SK-N-SH (cell line): Measurements from ENCODE around the gene ENTPD1. TPM values are rescaled to one million over a fixed set of nuclear protein-coding genes. Genes with fewer than 3 reads are reported as not detected.

ENCODE experiments used
- CTCF ChIA-PET: fragments of 300-600, 350-600 bp; formaldehyde crosslinking; extraction: SDS; loops from one replicate; lab custom pipeline; 2021; lab: Yijun Ruan, JAX
- POLR2A ChIA-PET: fragments of 350-600 bp; sonication (Branson Sonifier 250); formaldehyde crosslinking; extraction: SDS; loops from one replicate; lab custom pipeline; 2020; ENCODE audit warnings: antibody characterized with exemption, inconsistent platforms; lab: Yijun Ruan, JAX
- DNase-seq: peaks from one replicate; pipeline ENCODE4 v3.0.0; 2012
- H2AFZ ChIP-seq: fragments of 200-600 bp; sonication (generic); 2 replicates; pipeline ENCODE4 v1.8.1; 2016; ENCODE audit warnings: antibody characterized with exemption, mild to moderate bottlenecking, low read depth
- H3F3A ChIP-seq: fragments of 200-600 bp; sonication (generic); replicated peaks from 2 replicates; pipeline ENCODE3; 2016; ENCODE audit warnings: antibody characterized with exemption, mild to moderate bottlenecking; ENCODE audit not compliant: insufficient read depth
- H3K27ac ChIP-seq, 2 experiments: fragments of 200-500 bp in 1 of 2; fragments of 200-600 bp in 1 of 2; sonication (Bioruptor generic) in 1 of 2; sonication (generic), shearing (Covaris generic) in 1 of 2; 2 replicates each; pipeline versions ENCODE4 v1.5.1 to v1.6.1; 2014 to 2016; ENCODE audit warnings: low read depth in 2 of 2, inconsistent platforms in 1 of 2, low read length in 1 of 2, mild to moderate bottlenecking in 1 of 2, mixed read lengths in 1 of 2
- H3K27me3 ChIP-seq: fragments of 200-600 bp; sonication (generic), shearing (Covaris generic); 2 replicates; pipeline ENCODE4 v1.6.1; 2016; ENCODE audit warnings: mixed run types; ENCODE audit not compliant: insufficient read depth
- H3K36me3 ChIP-seq, 2 experiments: fragments of 200-500 bp in 1 of 2; fragments of 200-600 bp in 1 of 2; sonication (Bioruptor generic) in 1 of 2; sonication (generic) in 1 of 2; replicated peaks in 1 of 2; 2 replicates each; pipeline versions ENCODE3 to v1.5.1; 2014 to 2016; ENCODE audit warnings: low read length in 1 of 2, mild to moderate bottlenecking in 1 of 2; ENCODE audit not compliant: insufficient read depth in 2 of 2, control insufficient read depth in 1 of 2
- H3K4me1 ChIP-seq, 2 experiments: fragments of 200-500 bp in 1 of 2; fragments of 200-600 bp in 1 of 2; sonication (Bioruptor generic) in 1 of 2; sonication (generic), shearing (Covaris generic) in 1 of 2; 2 replicates each; pipeline versions ENCODE4 v1.5.1 to v1.6.1; 2014 to 2016; ENCODE audit warnings: low read depth in 1 of 2, low read length in 1 of 2, mixed run types in 1 of 2; ENCODE audit not compliant: insufficient read depth in 2 of 2, control insufficient read depth in 1 of 2
- H3K4me2 ChIP-seq: fragments of 200-600 bp; sonication (generic), shearing (Covaris generic); 2 replicates; pipeline ENCODE4 v1.6.1; 2017; ENCODE audit warnings: mixed run types
- H3K4me3 ChIP-seq, 2 experiments: fragments of 200-500 bp in 1 of 2; fragments of 200-600 bp in 1 of 2; sonication (Bioruptor generic) in 1 of 2; sonication (generic), shearing (Covaris generic) in 1 of 2; 2 replicates each; pipeline versions ENCODE4 v1.5.1 to v1.8.1; 2014 to 2016; ENCODE audit warnings: low read depth in 2 of 2, inconsistent platforms in 1 of 2, low read length in 1 of 2, mild to moderate bottlenecking in 1 of 2, mixed read lengths in 1 of 2, moderate library complexity in 1 of 2
- H3K79me2 ChIP-seq: fragments of 200-600 bp; sonication (generic); 2 replicates; pipeline ENCODE4 v1.8.1; 2017; ENCODE audit warnings: mild to moderate bottlenecking; ENCODE audit not compliant: insufficient read depth
- H3K9ac ChIP-seq: fragments of 200-600 bp; sonication (generic); 2 replicates; pipeline ENCODE4 v1.6.1; 2017; ENCODE audit warnings: mixed run types
- H3K9me2 ChIP-seq: fragments of 200-600 bp; sonication (generic); 2 replicates; pipeline ENCODE4 v1.6.1; 2017; ENCODE audit warnings: mixed run types
- H3K9me3 ChIP-seq: fragments of 200-600 bp; sonication (generic); 2 replicates; pipeline ENCODE4 v1.6.1; 2017; ENCODE audit warnings: mixed run types, mild to moderate bottlenecking, moderate library complexity
- H4K20me1 ChIP-seq: fragments of 200-600 bp; sonication (generic); 2 replicates; pipeline ENCODE4 v1.6.1; 2017; ENCODE audit warnings: mild to moderate bottlenecking, mixed run types; ENCODE audit not compliant: insufficient read depth
- CHD2 ChIP-seq: fragments of 150-350 bp; IDR thresholded peaks from 2 replicates; pipeline ENCODE4 v1.6.1; 2018; ENCODE audit warnings: low read length; ENCODE audit not compliant: partially characterized antibody
- FOSL2 ChIP-seq: IDR thresholded peaks from 2 replicates; pipeline ENCODE4 v1.4.0; 2012; ENCODE audit warnings: low read depth, mild to moderate bottlenecking, moderate library complexity, borderline replicate concordance
- FOXJ3 ChIP-seq: sonication (generic); formaldehyde crosslinking; IDR thresholded peaks from 2 replicates; pipeline ENCODE4 v1.5.1; 2020; ENCODE audit warnings: mild to moderate bottlenecking, missing genetic modification reagents
- FOXM1 ChIP-seq: IDR thresholded peaks from 2 replicates; pipeline ENCODE4 v1.4.0; 2012; ENCODE audit warnings: low read depth, mild to moderate bottlenecking
- GABPA ChIP-seq: IDR thresholded peaks from 2 replicates; pipeline ENCODE4 v1.4.0; 2012; ENCODE audit warnings: low read depth, mild to moderate bottlenecking
- JUND ChIP-seq: IDR thresholded peaks from 2 replicates; pipeline ENCODE4 v1.4.0; 2012
- MEF2A ChIP-seq: IDR thresholded peaks from 2 replicates; pipeline ENCODE4 v1.4.0; 2012; ENCODE audit warnings: low read depth, borderline replicate concordance
- NFIC ChIP-seq: IDR thresholded peaks from 2 replicates; pipeline ENCODE4 v1.4.0; 2012; ENCODE audit warnings: borderline replicate concordance
- POLR2AphosphoS5 ChIP-seq: IDR thresholded peaks from 2 replicates; pipeline ENCODE4 v1.6.1; 2012; ENCODE audit warnings: low read depth, low read length
- RAD21 ChIP-seq: IDR thresholded peaks from 2 replicates; pipeline ENCODE4 v1.6.1; 2012; ENCODE audit warnings: mild to moderate bottlenecking, low read length
- RCOR1 ChIP-seq: fragments of 150-350 bp; IDR thresholded peaks from 2 replicates; pipeline ENCODE4 v1.6.1; 2017; ENCODE audit warnings: antibody characterized with exemption, low read length
- RFX5 ChIP-seq: IDR thresholded peaks from 2 replicates; pipeline ENCODE4 v1.6.1; 2012; ENCODE audit warnings: mild to moderate bottlenecking, improper control_type of control experiment, low read length
- SIN3A ChIP-seq: IDR thresholded peaks from 2 replicates; pipeline ENCODE4 v1.6.1; 2012; ENCODE audit warnings: low read depth, mild to moderate bottlenecking, low read length, moderate library complexity, borderline replicate concordance
- SMC3 ChIP-seq: IDR thresholded peaks from 2 replicates; pipeline ENCODE4 v1.6.1; 2012; ENCODE audit warnings: low read depth, low read length, improper control_type of control experiment
- TCF12 ChIP-seq: IDR thresholded peaks from 2 replicates; pipeline ENCODE4 v1.4.0; 2012
- WGBS: methylation state at CpG from one replicate; pipeline ENCODE4 v1.1.6; 2017; ENCODE audit warnings: low lambda C conversion rate; 5-methylcytosine and 5-hydroxymethylcytosine counted together
- polyA plus RNA-seq, 3 experiments: library from polyadenylated mRNA; depleted of rRNA; stranded (reverse); fragments of >200 nt; gene quantifications; 2 replicates each; pipeline ENCODE4 v1.2.3, GENCODE V29; 2012
- TF ChIP-seq, protein P1 (sequence below): fragments of 150-350 bp; IDR thresholded peaks from 2 replicates; pipeline ENCODE4 v1.6.1; 2017; ENCODE audit warnings: antibody characterized with exemption, low read length, low read depth, borderline replicate concordance
- TF ChIP-seq, protein P2 (sequence below): fragments of 150-350 bp; IDR thresholded peaks from 2 replicates; pipeline ENCODE4 v1.6.1; 2016; ENCODE audit warnings: mild to moderate bottlenecking, low read depth, low read length
- TF ChIP-seq, protein P3 (sequence below): fragments of 200-600 bp; sonication (generic); IDR thresholded peaks from 2 replicates; pipeline ENCODE4 v1.6.1; 2017; ENCODE audit warnings: antibody characterized with exemption, mild to moderate bottlenecking, moderate library complexity
- TF ChIP-seq, protein P4 (sequence below): IDR thresholded peaks from 2 replicates; pipeline ENCODE4 v1.4.0; 2012; ENCODE audit warnings: low read depth
- TF ChIP-seq, protein P5 (sequence below): IDR thresholded peaks from 2 replicates; pipeline ENCODE4 v1.4.0; 2012; ENCODE audit warnings: low read depth, borderline replicate concordance

The ENTPD1 gene
- polyA plus RNA-seq, 1 of the 3 experiments (the other 2 are of a cell fraction) = 0.02 TPM

DNA sequence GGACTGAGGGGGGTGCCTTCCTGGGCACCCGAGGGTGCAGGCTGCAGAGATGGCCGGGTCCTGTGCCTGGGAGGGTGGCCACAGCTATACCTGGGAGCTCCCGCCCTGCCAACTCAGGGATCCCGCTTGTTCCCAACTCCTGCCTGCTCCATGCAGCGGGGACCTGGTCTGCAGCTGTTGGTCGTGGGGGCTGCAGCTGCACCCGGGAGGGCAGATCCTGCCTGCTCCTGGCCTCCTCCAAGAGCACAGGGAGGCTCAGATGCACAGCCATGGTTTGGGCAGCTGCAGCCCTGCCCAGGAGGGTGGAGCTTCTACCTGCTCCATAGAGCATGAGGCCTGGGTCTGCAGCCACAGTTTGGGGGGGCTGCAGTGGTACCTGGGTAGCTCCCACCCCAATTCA, 49.0 kb upstream of the ENTPD1 start:
- POLR2A ChIA-PET = no interaction called here
- DNase-seq = no peak
- no peaks in the 10 kb centered on the region for H3K27me3 ChIP-seq
- CTCF ChIA-PET = interaction anchor here (1.0 to 3.0 kb wide), 2 partner anchors 14 to 135 kb away, joined by 3 to 11 read pairs; partner anchors contain the start of gene TCTN3
- no peak overlapping the region for H3K4me3 ChIP-seq
- H3K9me2 ChIP-seq = no peaks in the 10 kb centered on the region
- H3K4me2 ChIP-seq = no peak overlapping the region
- H3K4me1 ChIP-seq = no peaks in the 10 kb centered on the region
- no peak overlapping the region for H3K9ac ChIP-seq
- no peaks in the 10 kb centered on the region for H3K79me2 ChIP-seq
- no peaks in the 10 kb centered on the region for H3K9me3 ChIP-seq
- TF ChIP-seq, protein P1, sequence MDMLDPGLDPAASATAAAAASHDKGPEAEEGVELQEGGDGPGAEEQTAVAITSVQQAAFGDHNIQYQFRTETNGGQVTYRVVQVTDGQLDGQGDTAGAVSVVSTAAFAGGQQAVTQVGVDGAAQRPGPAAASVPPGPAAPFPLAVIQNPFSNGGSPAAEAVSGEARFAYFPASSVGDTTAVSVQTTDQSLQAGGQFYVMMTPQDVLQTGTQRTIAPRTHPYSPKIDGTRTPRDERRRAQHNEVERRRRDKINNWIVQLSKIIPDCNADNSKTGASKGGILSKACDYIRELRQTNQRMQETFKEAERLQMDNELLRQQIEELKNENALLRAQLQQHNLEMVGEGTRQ = no peak
- TF ChIP-seq RFX5 (no peak), SMC3 (no peak), SIN3A (no peak), TCF12 (no peak), GABPA (no peak), RCOR1 (no peak), POLR2AphosphoS5 (no peak), MEF2A (no peak), RAD21 (no peak), FOSL2 (no peak), FOXM1 (no peak), CHD2 (no peak)
- TF ChIP-seq, protein P2, sequence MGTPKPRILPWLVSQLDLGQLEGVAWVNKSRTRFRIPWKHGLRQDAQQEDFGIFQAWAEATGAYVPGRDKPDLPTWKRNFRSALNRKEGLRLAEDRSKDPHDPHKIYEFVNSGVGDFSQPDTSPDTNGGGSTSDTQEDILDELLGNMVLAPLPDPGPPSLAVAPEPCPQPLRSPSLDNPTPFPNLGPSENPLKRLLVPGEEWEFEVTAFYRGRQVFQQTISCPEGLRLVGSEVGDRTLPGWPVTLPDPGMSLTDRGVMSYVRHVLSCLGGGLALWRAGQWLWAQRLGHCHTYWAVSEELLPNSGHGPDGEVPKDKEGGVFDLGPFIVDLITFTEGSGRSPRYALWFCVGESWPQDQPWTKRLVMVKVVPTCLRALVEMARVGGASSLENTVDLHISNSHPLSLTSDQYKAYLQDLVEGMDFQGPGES = no peak
- TF ChIP-seq, protein P3, sequence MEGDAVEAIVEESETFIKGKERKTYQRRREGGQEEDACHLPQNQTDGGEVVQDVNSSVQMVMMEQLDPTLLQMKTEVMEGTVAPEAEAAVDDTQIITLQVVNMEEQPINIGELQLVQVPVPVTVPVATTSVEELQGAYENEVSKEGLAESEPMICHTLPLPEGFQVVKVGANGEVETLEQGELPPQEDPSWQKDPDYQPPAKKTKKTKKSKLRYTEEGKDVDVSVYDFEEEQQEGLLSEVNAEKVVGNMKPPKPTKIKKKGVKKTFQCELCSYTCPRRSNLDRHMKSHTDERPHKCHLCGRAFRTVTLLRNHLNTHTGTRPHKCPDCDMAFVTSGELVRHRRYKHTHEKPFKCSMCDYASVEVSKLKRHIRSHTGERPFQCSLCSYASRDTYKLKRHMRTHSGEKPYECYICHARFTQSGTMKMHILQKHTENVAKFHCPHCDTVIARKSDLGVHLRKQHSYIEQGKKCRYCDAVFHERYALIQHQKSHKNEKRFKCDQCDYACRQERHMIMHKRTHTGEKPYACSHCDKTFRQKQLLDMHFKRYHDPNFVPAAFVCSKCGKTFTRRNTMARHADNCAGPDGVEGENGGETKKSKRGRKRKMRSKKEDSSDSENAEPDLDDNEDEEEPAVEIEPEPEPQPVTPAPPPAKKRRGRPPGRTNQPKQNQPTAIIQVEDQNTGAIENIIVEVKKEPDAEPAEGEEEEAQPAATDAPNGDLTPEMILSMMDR = no peak
- H3F3A ChIP-seq = no peaks in the 10 kb centered on the region
- H2AFZ ChIP-seq = no peak overlapping the region
- H4K20me1 ChIP-seq = no peaks in the 10 kb centered on the region
- H3K36me3 ChIP-seq = no peaks in the 10 kb centered on the region
- H3K27ac ChIP-seq = no peak overlapping the region
- WGBS = 47% methylated on average over 3 of the region's 7 CpGs

DNA sequence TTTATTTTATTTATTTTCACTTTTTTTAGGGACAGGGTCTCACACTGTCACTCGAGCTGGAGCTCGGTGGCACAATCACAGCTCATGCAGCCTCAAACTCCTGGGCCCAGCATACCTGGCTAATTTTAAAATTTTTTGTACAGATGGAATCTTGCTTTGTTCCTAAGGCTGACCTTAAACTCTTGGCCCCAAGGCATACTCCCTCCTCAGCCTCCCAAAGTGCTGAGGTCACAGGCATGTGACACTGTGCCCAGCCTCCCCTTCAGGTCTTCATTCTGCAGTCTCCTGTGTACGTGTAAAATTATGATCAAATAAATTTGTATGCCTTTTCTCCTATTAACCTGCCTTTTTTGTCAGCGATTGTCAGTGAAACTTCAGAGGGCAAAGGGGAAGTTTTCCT, 44.5 kb upstream of the ENTPD1 start:
- no peak for TF ChIP-seq NFIC
- no peak for TF ChIP-seq POLR2AphosphoS5
- TF ChIP-seq, protein P4, sequence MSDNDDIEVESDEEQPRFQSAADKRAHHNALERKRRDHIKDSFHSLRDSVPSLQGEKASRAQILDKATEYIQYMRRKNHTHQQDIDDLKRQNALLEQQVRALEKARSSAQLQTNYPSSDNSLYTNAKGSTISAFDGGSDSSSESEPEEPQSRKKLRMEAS = no peak
- TF ChIP-seq, protein P5, sequence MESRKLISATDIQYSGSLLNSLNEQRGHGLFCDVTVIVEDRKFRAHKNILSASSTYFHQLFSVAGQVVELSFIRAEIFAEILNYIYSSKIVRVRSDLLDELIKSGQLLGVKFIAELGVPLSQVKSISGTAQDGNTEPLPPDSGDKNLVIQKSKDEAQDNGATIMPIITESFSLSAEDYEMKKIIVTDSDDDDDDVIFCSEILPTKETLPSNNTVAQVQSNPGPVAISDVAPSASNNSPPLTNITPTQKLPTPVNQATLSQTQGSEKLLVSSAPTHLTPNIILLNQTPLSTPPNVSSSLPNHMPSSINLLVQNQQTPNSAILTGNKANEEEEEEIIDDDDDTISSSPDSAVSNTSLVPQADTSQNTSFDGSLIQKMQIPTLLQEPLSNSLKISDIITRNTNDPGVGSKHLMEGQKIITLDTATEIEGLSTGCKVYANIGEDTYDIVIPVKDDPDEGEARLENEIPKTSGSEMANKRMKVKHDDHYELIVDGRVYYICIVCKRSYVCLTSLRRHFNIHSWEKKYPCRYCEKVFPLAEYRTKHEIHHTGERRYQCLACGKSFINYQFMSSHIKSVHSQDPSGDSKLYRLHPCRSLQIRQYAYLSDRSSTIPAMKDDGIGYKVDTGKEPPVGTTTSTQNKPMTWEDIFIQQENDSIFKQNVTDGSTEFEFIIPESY = no peak
- TF ChIP-seq JUND = no peak
- no peak for TF ChIP-seq MEF2A
- no peak for TF ChIP-seq FOSL2
- no peak for TF ChIP-seq FOXJ3
- TF ChIP-seq, all 33 proteins: peak for 0
- H3K4me2 ChIP-seq = no peak overlapping the region
- no peaks in the 10 kb centered on the region for H3K36me3 ChIP-seq
- no peaks in the 10 kb centered on the region for H3K27me3 ChIP-seq
- ChIA-PET CTCF (interaction anchor here (1.7 kb wide), 2 partner anchors 16 to 18 kb away, joined by 4 to 6 read pairs; partner anchors contain the start of gene TCTN3), POLR2A (interaction anchor here (0.7 kb wide), 1 partner anchor 153 kb away, joined by 3 read pairs; no protein-coding TSS in a partner anchor)
- H3K79me2 ChIP-seq = no peaks in the 10 kb centered on the region
- no peaks in the 10 kb centered on the region for H3K9me3 ChIP-seq
- no peak overlapping the region for H3K27ac ChIP-seq
- no peaks in the 10 kb centered on the region for H3F3A ChIP-seq
- no peaks in the 10 kb centered on the region for H4K20me1 ChIP-seq
- whole genome bisulfite sequencing = 71% methylated on average over 4 of the region's 4 CpGs
- H3K9ac ChIP-seq = no peak overlapping the region
- H2AFZ ChIP-seq = no peak overlapping the region
- H3K4me1 ChIP-seq = no peaks in the 10 kb centered on the region
- no peak overlapping the region for H3K4me3 ChIP-seq
- no peaks in the 10 kb centered on the region for H3K9me2 ChIP-seq
- no peak for DNase-seq
